Activated CD4-positive, alpha-beta T cell treated with anti-CD3 and anti-CD28 coated beads, Interleukin-2, amount 10 ng/mL, durations not matched to agents 24 days and 14 days (primary cell): ENCODE results near the gene DNAH3. TPM values are rescaled to one million over a fixed set of nuclear protein-coding genes. Genes with fewer than 3 reads are reported as not detected.
"Not testable (repeated sequence)": the region's sequence is repeated elsewhere in the genome, so short reads cannot be mapped to it uniquely, and the experiment has no call there.

Experiments
- DNase-seq: peaks from one replicate; pipeline ENCODE4 v3.0.0; 2022
- H3K27ac Mint-ChIP-seq: one replicate; pipeline ENCODE4 v1.8.0; 2022; ENCODE audit warnings: mild to moderate bottlenecking, mixed read lengths
- H3K27me3 Mint-ChIP-seq: one replicate; pipeline ENCODE4 v1.8.0; 2022; ENCODE audit warnings: mixed read lengths
- H3K36me3 Mint-ChIP-seq: one replicate; pipeline ENCODE4 v1.8.0; 2022; ENCODE audit warnings: low read depth, mild to moderate bottlenecking, mixed read lengths
- H3K4me1 Mint-ChIP-seq: one replicate; pipeline ENCODE4 v1.8.0; 2021; ENCODE audit warnings: mixed read lengths
- H3K4me3 Mint-ChIP-seq: one replicate; pipeline ENCODE4 v1.8.0; 2022; ENCODE audit warnings: mild to moderate bottlenecking, moderate library complexity, mixed read lengths
- H3K9me3 Mint-ChIP-seq: one replicate; pipeline ENCODE4 v1.8.0; 2021; ENCODE audit warnings: mixed read lengths
- intact Hi-C: fragments of 100-400 bp; cut with micrococcal nuclease; formaldehyde crosslinking; loops from one replicate; pipeline ENCODE4 v1.15.1; 2023
- total RNA-seq: library from RNA; stranded (reverse); gene quantifications from 2 replicates; pipeline ENCODE4 v1.2.3, GENCODE V29; 2022

DNAH3 gene
- total RNA-seq, 1 donor from 2014 or later: not detected

- Mint-ChIP-seq H3K27ac (peak overlapping the region; percentile 57), H3K4me1 (peaks cover 51% of the 10 kb centered on the region)
Observed at GRCh38 chr16:20940871-20941635, 209.6 kb downstream of the DNAH3 start.

DNA sequence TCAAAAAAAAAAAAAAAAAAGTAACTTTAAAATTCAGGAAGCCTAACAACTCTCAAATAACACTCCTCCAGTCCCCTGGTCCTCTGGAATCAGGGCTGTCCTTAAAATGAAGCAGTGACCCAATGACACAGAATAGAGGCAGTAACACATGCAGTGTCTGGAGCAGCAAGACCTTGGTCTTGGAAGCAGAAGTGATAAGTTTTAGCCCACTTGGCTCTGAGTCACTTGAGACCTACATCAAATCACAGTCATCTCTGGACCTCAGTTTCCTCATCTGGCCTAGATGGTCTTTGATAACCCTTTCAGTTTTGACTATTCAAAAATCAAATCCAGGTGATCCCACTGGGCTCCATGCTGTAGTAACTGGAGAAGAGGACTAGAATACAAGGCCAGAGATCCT lies 211.0 kb downstream of the DNAH3 start:
- DNase-seq: no peak
- H3K4me1 Mint-ChIP-seq: peaks cover 39% of the 10 kb centered on the region
- H3K4me3 Mint-ChIP-seq: no peak overlapping the region
- H3K36me3 Mint-ChIP-seq: no peaks in the 10 kb centered on the region
- intact Hi-C loops: loop anchor here (2.0 kb wide), 2 partner anchors 29 to 65 kb away; no protein-coding TSS in a partner anchor
- no peaks in the 10 kb centered on the region for H3K9me3 Mint-ChIP-seq
- H3K27me3 Mint-ChIP-seq: no peaks in the 10 kb centered on the region
- H3K27ac Mint-ChIP-seq: no peak overlapping the region

More at GRCh38 chr16:20940871-20941635, 209.6 kb downstream of the DNAH3 start:
- DNase-seq: peak; percentile 59
- H3K36me3 Mint-ChIP-seq: no peaks in the 10 kb centered on the region
- intact Hi-C loops: loop anchor here (2.0 kb wide), 1 partner anchor 30 kb away; no protein-coding TSS in a partner anchor
- peak overlapping the region; percentile 29 for H3K4me3 Mint-ChIP-seq
- no peaks in the 10 kb centered on the region for H3K27me3 Mint-ChIP-seq
- no peaks in the 10 kb centered on the region for H3K9me3 Mint-ChIP-seq

DNA sequence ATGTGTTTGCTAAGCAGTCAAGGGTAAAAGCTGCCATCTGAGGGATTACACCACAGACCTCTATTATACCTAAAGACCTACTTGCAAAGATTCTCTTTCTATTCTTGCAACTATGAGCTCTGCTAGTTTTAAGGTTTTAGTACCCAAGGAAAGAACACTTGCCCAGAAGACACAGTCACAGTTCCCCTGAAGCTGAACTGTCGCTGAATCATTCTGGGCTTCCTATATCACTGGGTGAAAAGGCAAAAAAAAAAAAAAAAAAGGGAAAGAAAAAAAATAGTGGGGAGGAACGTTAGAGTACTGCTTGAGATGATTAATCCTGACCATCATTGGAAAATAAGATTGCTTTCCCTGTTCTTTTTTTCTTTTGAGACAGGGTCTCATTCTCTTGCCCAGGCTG lies 212.2 kb downstream of the DNAH3 start:
- peak; percentile 60 for DNase-seq
- H3K4me3 Mint-ChIP-seq: no peak overlapping the region
- H3K9me3 Mint-ChIP-seq: no peaks in the 10 kb centered on the region
- no peaks in the 10 kb centered on the region for H3K27me3 Mint-ChIP-seq
- H3K27ac Mint-ChIP-seq: peak overlapping the region; percentile 84
- intact Hi-C loops: loop anchor here (2.0 kb wide), 1 partner anchor 64 kb away; no protein-coding TSS in a partner anchor
- no peaks in the 10 kb centered on the region for H3K36me3 Mint-ChIP-seq
- H3K4me1 Mint-ChIP-seq: peaks cover 30% of the 10 kb centered on the region

DNA sequence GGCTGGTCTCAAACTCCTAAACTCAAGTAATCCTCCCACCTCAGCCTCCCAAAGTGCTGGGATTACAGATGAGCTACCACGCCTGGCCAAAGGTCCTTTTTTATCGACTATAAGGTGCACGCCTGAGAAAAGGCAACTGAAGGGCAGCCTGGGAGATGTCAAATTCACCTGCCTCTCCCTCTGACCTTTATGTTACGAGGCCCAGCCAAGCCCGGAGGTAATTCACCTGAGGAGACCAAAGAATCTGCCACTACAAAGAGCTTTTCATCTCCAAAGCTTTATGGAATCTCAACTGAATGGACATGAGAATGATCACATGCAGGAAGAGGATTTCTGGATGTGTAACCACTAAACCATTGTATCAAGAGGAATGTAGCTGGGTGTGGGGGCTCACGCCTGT lies 212.9 kb downstream of the DNAH3 start:
- no peak overlapping the region for H3K27ac Mint-ChIP-seq
- no peaks in the 10 kb centered on the region for H3K27me3 Mint-ChIP-seq
- intact Hi-C loops: loop anchor here (2.0 kb wide), 1 partner anchor 63 kb away; no protein-coding TSS in a partner anchor

GRCh38 chr16:20933589-20933988 lies 217.1 kb downstream of the DNAH3 start:
- H3K4me3 Mint-ChIP-seq: no peak overlapping the region
- H3K36me3 Mint-ChIP-seq: peaks cover 2% of the 10 kb centered on the region
- H3K27me3 Mint-ChIP-seq: no peaks in the 10 kb centered on the region
- no peak overlapping the region for H3K27ac Mint-ChIP-seq
- H3K9me3 Mint-ChIP-seq: no peaks in the 10 kb centered on the region
- intact Hi-C loops: no loop called here
- no peak for DNase-seq
- peaks cover 2% of the 10 kb centered on the region for H3K4me1 Mint-ChIP-seq

More for the DNA sequence above, 212.9 kb downstream of the DNAH3 start:
- no peak for DNase-seq
- Mint-ChIP-seq H3K4me3 (no peak overlapping the region), H3K9me3 (no peaks in the 10 kb centered on the region), H3K36me3 (no peaks in the 10 kb centered on the region), H3K4me1 (peaks cover 26% of the 10 kb centered on the region)

- no peaks in the 10 kb centered on the region for H3K9me3 Mint-ChIP-seq
- H3K36me3 Mint-ChIP-seq: peaks cover 6% of the 10 kb centered on the region
Observed at GRCh38 chr16:20931066-20931600, 219.5 kb downstream of the DNAH3 start.

DNA sequence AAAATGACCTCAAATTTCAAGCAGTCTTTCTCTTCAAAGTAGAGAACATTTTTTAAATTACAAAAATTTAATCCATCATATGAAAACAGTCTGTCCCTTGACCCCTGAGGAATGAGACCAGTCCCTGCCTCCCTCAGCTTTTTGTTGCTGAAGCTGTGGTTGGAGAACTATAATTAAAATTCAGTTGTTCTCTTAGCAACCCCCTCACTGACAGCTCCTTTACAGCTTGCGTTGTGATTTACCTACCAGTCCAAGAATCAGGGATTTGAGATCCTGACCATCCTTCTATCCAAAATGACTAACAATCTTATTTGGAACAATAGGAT lies 220.3 kb downstream of the DNAH3 start:
- no peaks in the 10 kb centered on the region for H3K9me3 Mint-ChIP-seq
- no peak overlapping the region for H3K27ac Mint-ChIP-seq
- DNase-seq: no peak
- H3K4me1 Mint-ChIP-seq: peaks cover 2% of the 10 kb centered on the region
- H3K27me3 Mint-ChIP-seq: no peaks in the 10 kb centered on the region
- intact Hi-C loops: no loop called here
- H3K36me3 Mint-ChIP-seq: peaks cover 12% of the 10 kb centered on the region
- H3K4me3 Mint-ChIP-seq: no peak overlapping the region

More at GRCh38 chr16:20931066-20931600, 219.5 kb downstream of the DNAH3 start:
- Mint-ChIP-seq H3K4me3 (no peak overlapping the region), H3K27me3 (no peaks in the 10 kb centered on the region), H3K27ac (no peak overlapping the region), H3K4me1 (peaks cover 2% of the 10 kb centered on the region)
- DNase-seq: no peak
- intact Hi-C loops: no loop called here

GRCh38 chr16:20929676-20930364 lies 220.8 kb downstream of the DNAH3 start:
- H3K4me1 Mint-ChIP-seq, H3K27ac Mint-ChIP-seq, H3K27me3 Mint-ChIP-seq, H3K9me3 Mint-ChIP-seq, H3K4me3 Mint-ChIP-seq, intact Hi-C loops, DNase-seq: not testable (repeated sequence)
- H3K36me3 Mint-ChIP-seq: peaks cover 13% of the 10 kb centered on the region

- Mint-ChIP-seq H3K4me1 (peaks cover 2% of the 10 kb centered on the region), H3K9me3 (no peaks in the 10 kb centered on the region), H3K36me3 (peaks cover 15% of the 10 kb centered on the region), H3K27ac (no peak overlapping the region), H3K27me3 (no peaks in the 10 kb centered on the region), H3K4me3 (no peak overlapping the region)
- intact Hi-C loops: no loop called here
- no peak for DNase-seq
Observed at GRCh38 chr16:20928774-20929411, 221.8 kb downstream of the DNAH3 start.

DNA sequence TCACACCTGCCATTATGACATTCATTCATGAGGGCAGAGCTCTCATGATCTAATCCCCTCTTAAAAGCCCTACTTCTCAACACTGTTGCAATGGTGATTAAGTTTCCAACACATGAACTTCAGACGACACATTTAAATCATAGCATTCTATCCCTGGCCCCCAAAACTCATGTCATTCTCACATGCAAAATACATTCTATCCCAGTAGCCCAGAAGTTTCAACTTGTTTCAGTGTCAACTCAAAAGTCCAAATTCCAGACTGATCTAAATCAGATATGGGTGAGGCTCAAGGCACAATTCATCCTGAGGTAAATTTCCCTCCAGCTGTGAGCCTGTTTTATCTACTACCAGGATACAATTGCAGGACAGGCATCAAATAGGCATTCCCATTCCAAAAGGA lies 224.9 kb downstream of the DNAH3 start:
- no peak overlapping the region for H3K27ac Mint-ChIP-seq

DNA sequence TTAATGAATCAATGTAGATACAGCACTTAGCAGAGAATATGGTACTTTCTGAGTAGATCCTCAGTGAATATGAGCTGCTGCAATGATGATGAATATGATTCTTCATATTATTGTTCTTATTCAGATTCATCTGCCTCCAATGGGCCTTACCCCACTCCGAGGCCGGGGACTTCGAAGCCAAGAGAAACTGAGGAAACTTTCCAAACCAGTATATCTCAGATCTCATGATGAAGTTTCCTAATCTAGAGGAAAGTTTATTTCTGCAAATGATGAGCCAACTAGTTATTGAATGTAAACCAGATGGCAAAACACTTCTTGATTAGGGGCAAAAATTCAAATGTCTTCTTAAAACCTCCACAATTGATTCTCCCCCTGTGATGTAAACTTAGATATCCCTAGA lies 226.8 kb downstream of the DNAH3 start:
- intact Hi-C loops: no loop called here
- Mint-ChIP-seq H3K9me3 (no peaks in the 10 kb centered on the region), H3K4me1 (peaks cover 14% of the 10 kb centered on the region), H3K36me3 (peaks cover 26% of the 10 kb centered on the region), H3K27me3 (no peaks in the 10 kb centered on the region), H3K27ac (no peak overlapping the region), H3K4me3 (no peak overlapping the region)
- DNase-seq: no peak

More for the DNA sequence above, 224.9 kb downstream of the DNAH3 start:
- peaks cover 4% of the 10 kb centered on the region for H3K4me1 Mint-ChIP-seq
- no peak for DNase-seq
- no peaks in the 10 kb centered on the region for H3K27me3 Mint-ChIP-seq
- intact Hi-C loops: no loop called here
- H3K4me3 Mint-ChIP-seq: no peak overlapping the region
- peaks cover 18% of the 10 kb centered on the region for H3K36me3 Mint-ChIP-seq
- no peaks in the 10 kb centered on the region for H3K9me3 Mint-ChIP-seq

DNA sequence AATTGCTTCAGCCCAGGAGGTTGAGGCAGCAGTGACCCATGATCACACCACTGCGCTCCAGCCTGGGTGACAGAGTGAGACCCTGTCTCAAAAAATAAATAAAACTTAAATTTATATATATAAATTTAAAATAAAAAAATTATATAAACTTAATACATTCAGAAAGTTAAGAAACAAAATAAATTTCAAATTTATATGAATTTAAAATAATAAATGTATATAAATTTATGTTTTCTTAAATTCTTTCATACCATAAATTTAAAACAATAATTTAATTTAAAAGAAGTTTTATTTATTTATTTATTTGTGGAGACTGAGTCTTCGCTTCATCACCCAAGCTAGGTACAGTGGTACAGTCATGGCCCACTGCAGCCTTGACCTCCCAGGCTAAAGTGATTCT lies 229.8 kb downstream of the DNAH3 start:
- Mint-ChIP-seq H3K9me3 (no peaks in the 10 kb centered on the region), H3K4me3 (no peak overlapping the region), H3K27me3 (no peaks in the 10 kb centered on the region), H3K36me3 (peaks cover 40% of the 10 kb centered on the region), H3K4me1 (peaks cover 26% of the 10 kb centered on the region), H3K27ac (no peak overlapping the region)
- no peak for DNase-seq
- intact Hi-C loops: no loop called here

DNA sequence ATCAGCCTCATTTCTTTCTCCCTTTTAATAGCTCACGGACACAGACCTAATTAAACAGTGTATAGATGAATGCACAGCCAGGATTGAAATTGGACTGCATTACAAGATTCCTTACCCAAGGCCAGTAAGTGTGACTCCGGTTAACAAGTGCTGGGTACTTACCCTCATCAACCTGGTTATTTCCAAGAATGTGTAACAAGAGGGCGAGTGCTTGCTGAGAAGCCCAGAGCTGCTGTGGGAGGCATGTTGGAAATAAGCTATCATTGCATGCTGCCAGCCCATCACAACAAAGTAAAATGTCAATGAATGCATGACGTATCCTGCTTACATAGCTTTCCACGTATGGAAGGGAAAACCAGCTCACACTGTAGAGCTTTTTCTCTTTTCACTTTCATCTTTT lies 230.6 kb downstream of the DNAH3 start:
- no peaks in the 10 kb centered on the region for H3K27me3 Mint-ChIP-seq
- peaks cover 40% of the 10 kb centered on the region for H3K36me3 Mint-ChIP-seq
- intact Hi-C loops: no loop called here
- no peak overlapping the region for H3K4me3 Mint-ChIP-seq
- H3K27ac Mint-ChIP-seq: peak overlapping the region; percentile 41
- no peaks in the 10 kb centered on the region for H3K9me3 Mint-ChIP-seq
- H3K4me1 Mint-ChIP-seq: peaks cover 26% of the 10 kb centered on the region
- DNase-seq: no peak
